A673 (cell line): Measurements from ENCODE around the gene ZSCAN30.

ENCODE experiments used
- CTCF ChIP-seq: fragments of 300-800, 200-600 bp; sonication (generic); conservative IDR thresholded peaks from 2 replicates; pipeline ENCODE4 v1.5.1; 2017; ENCODE audit warnings: low read depth, mild to moderate bottlenecking, antibody characterized with exemption, low read length, moderate library complexity, mixed read lengths
- EZH2 ChIP-seq: fragments of 200-600 bp; sonication (generic); IDR thresholded peaks from 2 replicates; pipeline ENCODE4 v1.6.1; 2017; ENCODE audit warnings: borderline replicate concordance, low read depth, mild to moderate bottlenecking, mixed read lengths, antibody characterized with exemption, low read length; ENCODE audit not compliant: poor library complexity, severe bottlenecking

- TF ChIP-seq CTCF: no peak
- TF ChIP-seq EZH2: no peak
These were observed 44.2 kb upstream of the ZSCAN30 start for GRCh38 chr18:35334212-35334611.
